NCI-H2227 (cell line): ENCODE measurements around the gene MGAT5.

Experiments used
- DNase-seq: peaks from one replicate; lab custom pipeline; 2025; ENCODE audit not compliant: unreplicated experiment; lab: John Stamatoyannopoulos, UW

Gene MGAT5

GRCh38 chr2:134392442-134393074 lies 138.7 kb downstream of the MGAT5 start:
- DNase-seq, result peak; percentile 22

GRCh38 chr2:134393075-134393461 lies 139.2 kb downstream of the MGAT5 start:
- peak; percentile 24 for DNase-seq

GRCh38 chr2:134395779-134396178 lies 141.9 kb downstream of the MGAT5 start:
- no peak for DNase-seq

DNA sequence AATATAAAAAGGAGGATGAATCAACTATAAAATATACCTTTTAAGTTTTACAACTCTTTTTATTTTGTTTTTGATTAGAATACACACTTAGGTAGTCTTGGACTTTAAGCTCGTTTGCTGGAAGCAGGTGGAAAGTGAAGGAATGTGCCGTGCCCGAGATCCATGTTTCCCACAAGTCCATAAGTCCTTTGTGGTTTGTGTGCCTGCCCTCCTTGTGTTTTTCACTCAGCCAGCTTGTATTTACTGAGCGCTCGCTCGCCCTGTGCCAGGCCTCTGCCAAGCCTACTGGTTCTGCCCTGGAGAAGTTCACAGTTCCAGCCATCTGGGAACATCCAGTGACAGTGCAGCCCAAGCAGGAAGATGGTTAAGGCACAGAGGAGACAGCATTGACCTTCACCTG lies 142.6 kb downstream of the MGAT5 start:
- no peak for DNase-seq

GRCh38 chr2:134397146-134397896 lies 143.4 kb downstream of the MGAT5 start:
- DNase-seq, result no peak

DNA sequence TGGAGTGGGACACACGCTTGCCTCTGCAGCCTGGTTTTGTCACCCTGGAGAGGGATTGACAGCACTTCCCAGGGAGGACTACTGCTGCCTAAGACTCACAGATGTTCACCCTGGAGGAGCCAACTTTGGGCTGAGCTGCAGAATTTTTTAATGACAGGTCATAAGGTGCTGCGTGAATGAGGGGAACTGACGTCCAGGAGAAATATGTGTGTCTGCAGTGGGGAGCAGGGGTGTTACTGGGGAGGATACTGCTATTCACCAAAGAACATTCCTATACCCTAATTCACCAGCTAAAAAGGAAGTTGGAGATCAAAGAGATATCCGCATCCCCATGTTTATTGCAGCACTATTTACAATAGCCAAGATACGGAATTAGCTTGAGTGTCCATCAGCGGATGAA lies 144.4 kb downstream of the MGAT5 start:
- no peak for DNase-seq

DNA sequence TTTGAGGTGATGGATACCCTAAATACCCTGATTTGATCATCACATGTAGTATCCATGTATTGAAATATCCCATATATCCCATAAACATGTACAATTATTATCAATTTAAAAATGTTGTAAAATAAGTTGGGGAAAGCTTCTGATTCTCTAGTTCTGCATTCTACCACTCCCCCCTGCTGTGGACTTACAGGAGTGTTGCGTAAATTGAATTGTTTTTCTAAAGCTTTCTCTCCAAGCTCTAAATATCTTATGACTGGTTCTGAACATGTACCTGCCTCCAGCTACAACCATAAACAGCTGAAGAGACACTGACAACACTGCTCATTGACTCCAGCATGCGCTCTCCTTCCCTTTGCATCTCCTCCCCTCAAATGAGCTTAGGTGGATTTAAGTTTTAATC lies 145.2 kb downstream of the MGAT5 start:
- DNase-seq, result no peak

GRCh38 chr2:134401081-134401497 lies 147.2 kb downstream of the MGAT5 start:
- no peak for DNase-seq

GRCh38 chr2:134401789-134402188 lies 147.9 kb downstream of the MGAT5 start:
- no peak for DNase-seq

DNA sequence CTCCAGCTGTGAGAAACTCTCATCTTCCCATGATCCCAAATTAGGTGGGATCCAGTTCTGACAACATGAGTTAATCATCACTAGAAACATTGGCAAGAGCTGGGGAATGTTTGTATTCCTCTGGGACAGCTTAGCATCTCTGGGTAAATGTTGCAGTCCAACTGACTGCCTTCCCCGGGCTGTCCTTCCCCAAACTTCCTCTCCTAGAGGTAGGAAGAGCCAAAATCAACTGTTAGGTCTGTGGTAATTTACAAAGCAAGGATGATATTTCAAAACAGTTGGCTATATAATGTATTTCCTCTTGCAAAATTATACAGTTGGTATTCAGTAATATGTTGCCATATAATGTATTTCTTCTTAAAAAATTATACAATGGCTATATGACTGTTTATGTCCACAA lies 148.5 kb downstream of the MGAT5 start:
- DNase-seq, result no peak

GRCh38 chr2:134405611-134406081 lies 151.8 kb downstream of the MGAT5 start:
- DNase-seq, result no peak

- no peak for DNase-seq
Observed at GRCh38 chr2:134406311-134406710, 152.4 kb downstream of the MGAT5 start.

DNA sequence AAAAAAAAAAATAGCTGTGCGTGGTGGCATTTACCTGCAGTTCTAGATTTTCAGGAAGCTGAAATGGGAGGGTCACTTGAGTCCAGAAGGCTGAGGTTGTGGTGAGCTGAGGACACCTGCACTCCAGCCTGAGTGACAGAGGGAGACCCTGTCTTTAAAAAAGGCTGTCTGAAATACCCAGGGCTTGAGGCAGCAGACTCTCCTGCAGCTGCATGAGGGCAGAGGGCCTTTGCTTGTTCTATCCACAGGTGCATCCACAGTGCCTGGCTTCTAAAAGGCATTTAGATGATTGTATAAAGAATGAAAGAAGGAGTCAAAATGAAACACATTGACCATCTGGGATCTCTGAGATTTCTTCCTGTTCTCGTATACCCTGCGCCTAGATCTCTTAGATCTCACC lies 152.9 kb downstream of the MGAT5 start:
- no peak for DNase-seq

- no peak for DNase-seq
Observed at GRCh38 chr2:134407154-134407890, 153.4 kb downstream of the MGAT5 start.

- DNase-seq, result no peak
Observed at GRCh38 chr2:134408386-134408785, 154.5 kb downstream of the MGAT5 start.

- no peak for DNase-seq
Observed at GRCh38 chr2:134408791-134409190, 154.9 kb downstream of the MGAT5 start.

DNA sequence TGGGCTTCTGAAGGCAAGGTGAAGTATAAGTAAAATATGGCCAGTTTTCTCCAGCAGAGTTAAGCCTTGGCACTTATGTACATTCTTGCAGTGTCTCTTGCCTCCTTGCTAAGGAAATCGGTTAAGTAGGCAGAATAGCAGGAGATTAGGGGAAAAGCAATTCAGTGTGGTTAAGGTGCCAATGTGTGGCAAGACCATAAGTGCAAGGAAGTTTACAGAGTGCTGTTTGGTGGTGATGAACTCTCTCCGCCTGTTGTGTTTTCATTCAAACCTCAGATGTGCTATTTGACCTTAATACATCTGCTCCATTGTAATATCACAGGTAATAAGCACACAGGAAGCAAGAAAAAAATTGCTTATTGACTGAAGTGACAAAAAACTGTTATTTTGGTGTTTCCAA lies 156.1 kb downstream of the MGAT5 start:
- no peak for DNase-seq

- no peak for DNase-seq
Observed at GRCh38 chr2:134410831-134411231, 157.0 kb downstream of the MGAT5 start.

DNA sequence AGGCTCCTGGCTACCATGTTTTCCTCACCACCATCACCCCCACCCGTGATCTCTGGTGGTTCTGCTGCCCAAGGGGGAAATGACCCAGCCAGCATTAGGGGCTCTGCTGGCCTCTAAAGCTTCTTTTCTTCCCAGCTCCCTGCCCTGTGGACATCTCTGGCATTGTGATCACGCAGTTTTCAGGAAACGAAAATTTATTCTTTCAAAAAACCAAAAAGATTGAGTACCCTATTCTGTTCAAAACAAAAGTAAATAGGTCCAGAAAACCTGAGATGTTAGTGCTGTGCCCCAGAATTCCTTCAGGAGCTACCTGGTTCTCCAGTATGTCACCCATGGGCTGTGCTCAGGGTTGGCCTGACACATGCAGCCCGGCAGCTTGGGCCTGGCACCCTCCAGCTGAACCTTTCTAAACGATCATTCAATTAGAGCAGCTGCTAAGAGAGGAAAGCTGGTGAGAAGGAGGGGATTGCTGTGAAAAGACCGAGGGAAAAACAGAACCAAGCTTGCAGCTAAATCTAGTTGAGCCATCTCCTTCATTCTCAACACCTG lies 157.5 kb downstream of the MGAT5 start:
- peak; percentile 31 for DNase-seq

GRCh38 chr2:134411828-134412638 lies 158.2 kb downstream of the MGAT5 start:
- peak; percentile 86 for DNase-seq

DNA sequence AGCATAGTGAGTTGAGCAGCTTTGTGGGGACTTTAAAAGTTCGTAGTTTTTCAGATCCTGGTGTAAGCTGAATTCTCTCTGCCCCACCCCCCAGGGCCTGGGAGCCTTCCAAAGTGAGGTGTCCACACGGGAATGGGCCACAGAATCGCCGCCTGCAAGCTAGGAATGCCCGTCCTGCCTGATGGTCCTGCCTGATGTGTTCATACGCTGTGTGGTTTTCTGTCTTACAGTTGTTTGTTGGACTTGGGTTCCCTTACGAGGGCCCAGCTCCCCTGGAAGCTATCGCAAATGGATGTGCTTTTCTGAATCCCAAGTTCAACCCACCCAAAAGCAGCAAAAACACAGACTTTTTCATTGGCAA lies 158.7 kb downstream of the MGAT5 start:
- DNase-seq, result no peak
